Dendritic cell treated with granulocyte-macrophage colony-stimulating factor and Interleukin-4, amounts not matched to agents 40 ng/mL and 50 ng/mL, for 4 days (primary cell): ENCODE data around the gene POP4.
"Not testable (repeated sequence)": the region's sequence is repeated elsewhere in the genome, so short reads cannot be mapped to it uniquely, and the experiment has no call there.

Experiments
- H3K27ac Mint-ChIP-seq: one replicate; pipeline ENCODE4 v1.8.0; 2022; ENCODE audit warnings: mild to moderate bottlenecking, mixed read lengths
- H3K27me3 Mint-ChIP-seq: one replicate; pipeline ENCODE4 v1.8.0; 2022; ENCODE audit warnings: mild to moderate bottlenecking, mixed read lengths
- H3K36me3 Mint-ChIP-seq: one replicate; pipeline ENCODE4 v1.8.0; 2022; ENCODE audit warnings: low read depth, mixed read lengths
- H3K4me1 Mint-ChIP-seq: one replicate; pipeline ENCODE4 v1.8.0; 2022; ENCODE audit warnings: low read depth, mixed read lengths
- H3K4me3 Mint-ChIP-seq: one replicate; pipeline ENCODE4 v1.8.0; 2022; ENCODE audit warnings: mild to moderate bottlenecking, moderate library complexity, mixed read lengths
- H3K9me3 Mint-ChIP-seq: one replicate; pipeline ENCODE4 v1.8.0; 2022; ENCODE audit warnings: mixed read lengths
- intact Hi-C: fragments of 100-400 bp; cut with micrococcal nuclease; formaldehyde crosslinking; loops from one replicate; pipeline ENCODE4 v1.15.0; 2022

Gene POP4

GRCh38 chr19:29605653-29606419 lies at the start of gene POP4:
Gene POP4, plus strand, starts transcription at chr19:29606283. Its CDS starts 36 bp downstream, at chr19:29606319.
- H3K27ac Mint-ChIP-seq, result peak within 1 kb of the TSS; percentile 99
- intact Hi-C loops, result loop anchor here (5.0 to 10.0 kb wide), 3 partner anchors 239 to 394 kb away; partner anchors contain the start of genes UQCRFS1 and URI1

GRCh38 chr19:29559110-29559509 lies 47.0 kb upstream of the POP4 start:
- H3K4me1 Mint-ChIP-seq, H3K36me3 Mint-ChIP-seq, H3K27me3 Mint-ChIP-seq, H3K27ac Mint-ChIP-seq, H3K4me3 Mint-ChIP-seq, intact Hi-C loops: not testable (repeated sequence)
- H3K9me3 Mint-ChIP-seq, result peaks cover 29% of the 10 kb centered on the region

More at GRCh38 chr19:29605653-29606419, at the start of gene POP4:
- Mint-ChIP-seq H3K36me3 (peaks cover 37% of the 10 kb centered on the region), H3K27me3 (peaks cover 1% of the 10 kb centered on the region), H3K4me1 (peaks cover 4% of the 10 kb centered on the region), H3K9me3 (no peaks in the 10 kb centered on the region), H3K4me3 (peak within 1 kb of the TSS; percentile 90)

- Mint-ChIP-seq H3K27me3 (peaks cover 4% of the 10 kb centered on the region), H3K4me1 (no peaks in the 10 kb centered on the region), H3K36me3 (no peaks in the 10 kb centered on the region), H3K27ac (no peak overlapping the region), H3K4me3 (no peak overlapping the region), H3K9me3 (peaks cover 23% of the 10 kb centered on the region)
- intact Hi-C loops, result no loop called here
These were observed 46.3 kb upstream of the POP4 start for GRCh38 chr19:29559743-29560142.

GRCh38 chr19:29560313-29561075 lies 45.6 kb upstream of the POP4 start:
- no peak overlapping the region for H3K27ac Mint-ChIP-seq
- H3K27me3 Mint-ChIP-seq, result peaks cover 4% of the 10 kb centered on the region
- intact Hi-C loops, result no loop called here
- H3K36me3 Mint-ChIP-seq, result no peaks in the 10 kb centered on the region
- peaks cover 15% of the 10 kb centered on the region for H3K9me3 Mint-ChIP-seq
- H3K4me3 Mint-ChIP-seq, result no peak overlapping the region
- no peaks in the 10 kb centered on the region for H3K4me1 Mint-ChIP-seq

- Mint-ChIP-seq H3K36me3 (no peaks in the 10 kb centered on the region), H3K4me3 (no peak overlapping the region), H3K9me3 (peaks cover 13% of the 10 kb centered on the region), H3K27ac (no peak overlapping the region), H3K27me3 (peaks cover 4% of the 10 kb centered on the region), H3K4me1 (no peaks in the 10 kb centered on the region)
- intact Hi-C loops, result no loop called here
These were observed 44.5 kb upstream of the POP4 start for GRCh38 chr19:29561601-29562000.

- Mint-ChIP-seq H3K9me3 (peaks cover 13% of the 10 kb centered on the region), H3K27me3 (peaks cover 4% of the 10 kb centered on the region), H3K4me1 (no peaks in the 10 kb centered on the region), H3K4me3 (no peak overlapping the region), H3K27ac (no peak overlapping the region), H3K36me3 (no peaks in the 10 kb centered on the region)
- intact Hi-C loops, result no loop called here
These were observed 43.5 kb upstream of the POP4 start for GRCh38 chr19:29562299-29563297.

- Mint-ChIP-seq H3K27ac (no peak overlapping the region), H3K27me3 (peaks cover 4% of the 10 kb centered on the region), H3K4me1 (no peaks in the 10 kb centered on the region), H3K36me3 (no peaks in the 10 kb centered on the region), H3K9me3 (peaks cover 13% of the 10 kb centered on the region), H3K4me3 (no peak overlapping the region)
- intact Hi-C loops, result no loop called here
These were observed 42.5 kb upstream of the POP4 start for GRCh38 chr19:29563486-29564101.

GRCh38 chr19:29564574-29565005 lies 41.5 kb upstream of the POP4 start:
- H3K27ac Mint-ChIP-seq, result no peak overlapping the region
- H3K9me3 Mint-ChIP-seq, result peaks cover 12% of the 10 kb centered on the region
- intact Hi-C loops, result no loop called here
- peaks cover 4% of the 10 kb centered on the region for H3K27me3 Mint-ChIP-seq
- no peaks in the 10 kb centered on the region for H3K36me3 Mint-ChIP-seq
- H3K4me1 Mint-ChIP-seq, result no peaks in the 10 kb centered on the region
- no peak overlapping the region for H3K4me3 Mint-ChIP-seq

- no peak overlapping the region for H3K27ac Mint-ChIP-seq
- no peaks in the 10 kb centered on the region for H3K36me3 Mint-ChIP-seq
- H3K27me3 Mint-ChIP-seq, result peaks cover 5% of the 10 kb centered on the region
- intact Hi-C loops, result no loop called here
- no peak overlapping the region for H3K4me3 Mint-ChIP-seq
- H3K9me3 Mint-ChIP-seq, result peaks cover 6% of the 10 kb centered on the region
- H3K4me1 Mint-ChIP-seq, result no peaks in the 10 kb centered on the region
These were observed 40.9 kb upstream of the POP4 start for GRCh38 chr19:29565171-29565570.

- no peaks in the 10 kb centered on the region for H3K9me3 Mint-ChIP-seq
- no peak overlapping the region for H3K4me3 Mint-ChIP-seq
- intact Hi-C loops, result no loop called here
- no peak overlapping the region for H3K27ac Mint-ChIP-seq
- H3K36me3 Mint-ChIP-seq, result no peaks in the 10 kb centered on the region
- H3K27me3 Mint-ChIP-seq, result peaks cover 5% of the 10 kb centered on the region
- no peaks in the 10 kb centered on the region for H3K4me1 Mint-ChIP-seq
These were observed 39.5 kb upstream of the POP4 start for GRCh38 chr19:29566496-29567054.

- no peak overlapping the region for H3K4me3 Mint-ChIP-seq
- no peaks in the 10 kb centered on the region for H3K4me1 Mint-ChIP-seq
- no peak overlapping the region for H3K27ac Mint-ChIP-seq
- H3K27me3 Mint-ChIP-seq, result peaks cover 5% of the 10 kb centered on the region
- intact Hi-C loops, result no loop called here
- no peaks in the 10 kb centered on the region for H3K36me3 Mint-ChIP-seq
- no peaks in the 10 kb centered on the region for H3K9me3 Mint-ChIP-seq
These were observed 38.6 kb upstream of the POP4 start for GRCh38 chr19:29567366-29567915.

GRCh38 chr19:29568036-29569025 lies 37.8 kb upstream of the POP4 start:
- Mint-ChIP-seq H3K4me3 (no peak overlapping the region), H3K27me3 (peaks cover 5% of the 10 kb centered on the region), H3K9me3 (no peaks in the 10 kb centered on the region), H3K36me3 (no peaks in the 10 kb centered on the region), H3K27ac (no peak overlapping the region), H3K4me1 (no peaks in the 10 kb centered on the region)
- intact Hi-C loops, result no loop called here
